WI38 (cell line): ENCODE data around the gene LAG3.

Source experiments
- H3K4me3 ChIP-seq: 2 replicates; pipeline ENCODE4 v1.5.1; 2011; ENCODE audit warnings: low read depth, mild to moderate bottlenecking, control low read depth, low read length
- CTCF ChIP-seq: IDR thresholded peaks from 2 replicates; pipeline ENCODE4 v1.5.1; 2012; ENCODE audit warnings: low read depth, mild to moderate bottlenecking, control low read depth, low read length

LAG3 gene

GRCh38 chr12:6773590-6774351 is 1.5 kb downstream of the LAG3 start:
- no peak for TF ChIP-seq CTCF
- no peak overlapping the region for H3K4me3 ChIP-seq

GRCh38 chr12:6774499-6775062 is 2.3 kb downstream of the LAG3 start:
- TF ChIP-seq CTCF = no peak
- no peak overlapping the region for H3K4me3 ChIP-seq

GRCh38 chr12:6775185-6776174 is 3.2 kb downstream of the LAG3 start:
- no peak overlapping the region for H3K4me3 ChIP-seq
- TF ChIP-seq CTCF = no peak

GRCh38 chr12:6777386-6777785 is 5.1 kb downstream of the LAG3 start:
- no peak overlapping the region for H3K4me3 ChIP-seq
- no peak for TF ChIP-seq CTCF

- peak overlapping the region; percentile 50 for H3K4me3 ChIP-seq
- TF ChIP-seq CTCF = no peak
Measured at GRCh38 chr12:6778217-6778573, 5.9 kb downstream of the LAG3 start.

- peak overlapping the region; percentile 50 for H3K4me3 ChIP-seq
- TF ChIP-seq CTCF = peak; percentile 88
Measured at GRCh38 chr12:6778574-6779550, 6.5 kb downstream of the LAG3 start.
